CD4-positive, alpha-beta T cell treated with Interleukin-2 at 100 ng/mL for 4 hours (primary cell): Measurements from ENCODE around the gene SH3RF2.
"Not testable (repeated sequence)": the region's sequence is repeated elsewhere in the genome, so short reads cannot be mapped to it uniquely, and the experiment has no call there.

Experiments used
- DNase-seq: peaks from one replicate; pipeline ENCODE4 v3.0.0-alpha.2; 2020; ENCODE audit warnings: low spot score

Gene SH3RF2

DNA sequence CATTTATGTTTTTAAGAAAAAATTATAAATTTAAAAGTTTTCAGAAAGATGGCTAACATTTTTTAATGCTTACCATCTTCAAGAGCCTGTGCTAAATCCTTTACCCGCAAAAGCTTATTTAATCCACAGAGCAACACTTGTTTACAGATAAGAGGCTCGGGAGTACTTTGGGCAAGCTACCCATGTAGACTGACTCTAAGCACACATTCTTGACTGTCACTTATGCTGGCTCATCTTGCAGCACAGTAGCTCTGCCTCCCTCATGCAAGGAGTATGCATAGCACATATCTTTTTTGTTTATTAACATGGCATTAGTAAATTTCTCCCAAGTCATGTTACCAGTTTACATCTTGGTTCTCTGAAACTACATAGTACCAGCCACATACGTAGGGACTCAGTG lies 14.7 kb downstream of the SH3RF2 start:
- no peak for DNase-seq

DNA sequence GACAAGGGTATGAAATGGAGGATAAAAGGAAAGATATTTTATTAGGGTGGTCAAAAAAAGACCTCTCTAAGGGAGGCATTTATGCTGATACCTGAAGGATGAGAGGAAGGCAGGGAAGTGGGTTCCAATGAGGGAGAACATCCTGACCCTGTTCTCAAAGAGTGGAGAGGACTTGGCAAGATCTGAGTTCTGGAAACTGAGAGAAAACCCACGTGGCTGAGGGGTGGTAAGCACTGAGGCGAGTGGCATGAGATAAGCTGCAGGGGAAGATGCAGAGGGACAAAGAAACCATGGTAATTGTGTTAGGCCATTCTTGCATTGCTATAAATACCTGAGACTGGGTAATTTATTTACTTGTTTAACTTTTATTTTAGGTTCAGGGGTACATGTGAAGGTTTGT lies 16.8 kb downstream of the SH3RF2 start:
- DNase-seq: no peak

DNA sequence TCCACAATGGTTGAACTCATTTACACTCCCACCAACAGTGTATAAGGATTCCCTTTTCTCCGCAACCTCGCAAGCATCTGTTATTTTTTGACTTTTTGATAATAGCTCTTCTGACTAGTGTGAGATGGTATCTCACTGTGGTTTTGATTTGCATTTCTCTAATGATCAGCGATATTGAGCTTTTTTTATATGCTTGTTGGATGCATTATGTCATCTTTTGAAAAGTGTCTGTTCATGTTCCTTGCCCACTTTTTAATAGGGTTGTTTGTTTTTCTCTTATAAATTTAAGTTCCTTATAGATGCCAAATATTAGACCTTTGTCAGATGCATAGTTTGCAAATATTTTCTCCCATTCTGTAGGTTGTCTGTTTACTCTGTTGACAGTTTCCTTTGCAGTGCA lies 17.8 kb downstream of the SH3RF2 start:
- not testable (repeated sequence) for DNase-seq

DNA sequence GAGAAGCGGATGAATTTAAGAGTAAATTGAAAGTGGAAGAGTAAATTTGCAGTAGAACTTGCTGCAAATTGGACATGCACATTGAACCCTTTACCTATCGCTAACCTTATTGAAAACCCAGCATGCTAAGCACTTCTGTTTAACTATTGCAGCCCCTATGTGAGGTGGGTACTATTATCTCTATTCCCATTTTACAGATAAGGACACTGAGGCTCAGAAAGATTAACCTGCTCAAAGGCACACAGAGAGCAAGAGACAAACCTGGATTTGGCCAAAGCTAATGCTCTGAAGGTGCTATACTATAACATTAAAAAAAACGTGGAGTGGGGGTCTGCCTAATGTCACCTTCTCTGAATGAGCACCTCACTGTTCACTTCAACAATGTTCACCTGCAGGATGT lies 21.0 kb downstream of the SH3RF2 start:
- no peak for DNase-seq

DNA sequence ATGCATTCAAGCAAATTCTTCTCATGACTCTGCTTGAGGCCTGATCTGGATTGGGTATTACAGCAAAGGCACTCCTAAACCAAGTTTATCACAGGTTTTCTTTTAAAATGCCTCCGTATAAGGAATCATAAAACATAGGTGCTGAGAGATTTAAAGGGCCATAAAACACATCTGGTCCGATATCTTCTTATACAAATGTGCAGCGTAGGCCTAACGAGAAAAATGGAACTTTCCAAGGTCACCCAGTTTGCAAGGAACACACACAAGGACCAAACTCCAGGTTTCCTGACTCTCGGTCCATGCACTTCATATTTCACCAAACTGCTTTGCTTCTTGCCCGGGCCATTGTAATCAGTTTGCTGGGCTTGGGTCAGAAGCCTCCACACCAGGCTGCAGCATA lies 22.1 kb downstream of the SH3RF2 start:
- DNase-seq: no peak

DNA sequence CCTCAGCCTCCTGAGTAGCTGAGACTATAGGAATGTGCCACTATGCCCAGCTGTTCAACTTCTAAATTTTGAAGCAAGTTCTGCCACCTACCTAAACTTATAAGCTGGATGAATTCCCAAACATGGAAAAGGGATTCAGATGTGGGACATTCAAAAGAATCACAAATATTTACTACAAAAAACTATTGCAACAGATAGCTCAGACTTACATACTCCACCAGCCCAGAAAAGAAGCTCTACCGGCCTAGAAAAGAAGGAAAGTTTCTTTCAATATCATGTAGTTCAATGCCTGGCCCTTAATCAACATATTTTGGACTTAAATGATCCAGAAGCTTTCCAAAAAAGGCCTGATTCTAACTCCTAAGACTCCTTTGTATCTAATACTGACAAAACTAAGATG lies 23.8 kb downstream of the SH3RF2 start:
- DNase-seq: no peak

DNA sequence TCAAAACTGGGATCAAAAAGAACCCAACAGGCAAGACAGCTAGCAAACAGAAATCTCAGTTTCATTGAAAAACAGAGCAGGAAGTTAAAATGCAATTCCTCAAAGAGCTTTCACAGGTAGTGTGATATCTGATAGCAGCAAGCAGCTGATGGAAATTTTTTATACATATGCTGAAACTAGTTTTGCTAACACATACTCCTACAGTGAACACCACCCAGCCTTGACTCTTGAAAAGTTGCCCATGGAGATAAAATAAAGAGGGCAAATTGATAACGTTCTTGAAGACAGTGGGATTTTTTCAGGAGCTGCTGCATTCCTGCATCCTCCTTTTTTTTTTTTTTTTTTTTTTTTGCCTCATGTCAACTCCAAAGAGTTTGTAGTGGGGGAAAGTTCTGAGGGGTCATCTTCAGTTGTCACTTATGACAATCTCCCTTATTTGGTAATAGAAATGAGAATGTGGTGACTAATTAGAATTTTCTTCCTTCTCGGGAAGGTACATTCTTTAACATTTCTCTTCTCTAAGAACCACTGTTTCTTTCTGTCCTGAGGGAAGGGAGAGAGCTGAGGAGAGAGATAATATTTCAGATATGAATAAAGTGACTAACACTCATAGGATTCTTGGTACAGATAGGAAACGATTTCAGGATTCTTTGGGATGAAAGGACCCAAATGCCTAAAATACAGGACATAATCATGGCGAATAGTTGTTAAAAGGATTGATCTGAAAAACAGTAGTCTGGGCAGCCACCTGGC lies 24.6 kb downstream of the SH3RF2 start:
- DNase-seq: no peak

DNA sequence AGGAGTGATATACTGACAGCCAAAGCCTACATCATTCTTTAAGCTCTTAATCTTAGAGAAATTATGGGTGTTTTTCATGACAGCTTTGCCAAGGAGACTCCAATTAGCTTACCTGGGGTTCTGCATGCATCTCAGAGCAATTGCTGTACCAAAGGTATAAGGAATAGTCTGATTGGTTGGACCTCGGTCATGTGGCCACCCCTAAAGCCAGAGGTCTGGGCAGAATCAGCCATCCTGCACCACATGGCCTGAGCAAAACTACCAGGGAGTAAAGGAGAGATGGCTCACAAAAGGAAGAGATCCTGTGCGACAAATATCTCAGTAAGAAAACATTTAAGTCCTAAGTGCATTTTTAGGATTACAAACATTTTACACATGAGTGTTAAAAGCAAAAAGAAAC lies 25.6 kb downstream of the SH3RF2 start:
- DNase-seq: no peak

DNA sequence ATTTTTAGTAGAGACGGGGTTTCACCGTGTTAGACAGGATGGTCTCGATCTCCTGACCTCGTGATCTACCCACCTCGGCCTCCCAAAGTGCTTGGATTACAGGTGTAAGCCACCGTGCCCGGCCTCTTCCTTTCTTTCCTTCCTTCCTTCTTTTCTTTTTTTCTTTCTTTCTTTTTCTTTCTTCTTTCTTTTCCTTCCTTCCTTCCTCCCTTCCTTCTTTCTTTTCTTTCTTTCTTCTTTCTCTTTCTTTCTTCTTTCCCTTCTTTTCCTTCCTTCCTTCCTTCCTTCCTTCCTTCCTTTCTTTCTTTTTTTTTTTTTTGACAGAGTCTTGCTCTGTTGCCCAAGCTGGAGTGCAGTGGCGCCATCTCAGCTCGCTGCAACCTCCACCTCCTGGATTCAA lies 27.6 kb downstream of the SH3RF2 start:
- DNase-seq: not testable (repeated sequence)

DNA sequence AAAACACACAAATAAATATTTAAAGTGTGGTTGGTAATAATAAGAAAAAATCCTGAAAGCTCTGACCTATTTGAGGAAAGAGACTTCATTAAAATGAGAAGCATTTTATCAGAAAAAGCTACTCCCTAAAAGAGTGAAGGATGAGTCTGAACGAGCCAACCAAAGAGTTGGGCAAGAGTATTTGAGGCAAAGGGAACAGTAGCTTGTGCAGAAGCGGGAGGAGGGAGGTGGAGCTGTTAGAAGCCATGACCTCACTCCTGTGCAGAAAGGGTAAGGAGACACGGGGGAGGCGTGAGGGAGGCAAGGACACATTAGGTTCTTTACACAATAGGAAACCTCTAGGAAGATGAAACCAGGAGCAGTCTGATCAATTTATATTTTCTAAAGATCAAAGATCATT lies 29.4 kb downstream of the SH3RF2 start:
- DNase-seq: no peak

DNA sequence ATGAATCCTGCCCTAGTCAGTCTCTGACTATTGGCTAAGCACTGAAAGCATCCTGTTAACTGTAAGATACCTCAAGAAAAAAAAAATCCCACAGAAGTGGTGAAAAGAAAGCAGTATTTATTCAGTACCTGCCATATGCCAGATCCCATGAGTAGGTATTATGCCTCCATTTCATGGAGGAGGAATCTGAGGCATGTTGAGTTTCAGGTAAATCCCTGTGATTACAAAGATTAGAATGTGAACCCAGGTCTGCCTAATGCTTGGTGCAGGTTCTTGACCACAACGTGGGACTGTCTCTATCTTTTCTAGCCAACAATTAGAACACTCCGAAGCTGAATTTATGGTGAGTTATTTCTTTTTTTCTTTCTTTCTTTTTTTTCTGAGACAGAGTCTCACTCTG lies 30.9 kb downstream of the SH3RF2 start:
- no peak for DNase-seq

DNA sequence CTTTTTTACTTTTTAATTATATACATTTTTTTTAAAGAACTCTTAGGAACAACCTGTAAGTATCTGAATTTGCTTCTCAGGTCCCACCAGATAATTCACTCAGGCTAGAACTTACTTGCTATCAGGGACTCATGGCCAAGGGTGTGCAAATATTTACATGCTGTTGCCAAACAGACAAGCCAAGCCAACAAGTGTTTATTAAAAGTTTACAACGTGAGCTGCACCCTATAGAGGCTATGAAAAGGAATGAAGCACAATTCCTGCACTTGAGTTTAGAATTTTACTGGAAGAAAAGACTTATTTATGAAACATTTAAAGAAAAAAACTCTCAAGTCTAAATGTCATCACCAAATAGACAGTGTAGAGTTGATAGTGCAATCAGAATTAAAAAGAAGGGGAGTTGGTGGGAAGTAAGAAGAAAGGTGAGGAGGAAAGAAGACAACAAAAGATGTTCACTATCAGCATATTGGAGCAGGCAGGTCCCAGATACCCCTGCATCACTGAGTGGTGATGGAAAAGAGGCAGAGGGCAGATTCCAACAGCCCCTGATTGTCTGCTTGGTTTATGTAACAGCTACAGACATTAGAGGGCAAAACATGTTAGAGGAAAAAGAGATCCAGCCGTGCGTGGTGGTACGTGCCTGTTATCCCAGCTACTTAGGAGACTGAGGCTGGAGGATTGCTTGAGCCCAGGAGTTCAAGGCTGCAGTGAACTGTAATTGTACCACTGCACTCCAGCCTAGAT lies 32.8 kb downstream of the SH3RF2 start:
- DNase-seq: no peak

DNA sequence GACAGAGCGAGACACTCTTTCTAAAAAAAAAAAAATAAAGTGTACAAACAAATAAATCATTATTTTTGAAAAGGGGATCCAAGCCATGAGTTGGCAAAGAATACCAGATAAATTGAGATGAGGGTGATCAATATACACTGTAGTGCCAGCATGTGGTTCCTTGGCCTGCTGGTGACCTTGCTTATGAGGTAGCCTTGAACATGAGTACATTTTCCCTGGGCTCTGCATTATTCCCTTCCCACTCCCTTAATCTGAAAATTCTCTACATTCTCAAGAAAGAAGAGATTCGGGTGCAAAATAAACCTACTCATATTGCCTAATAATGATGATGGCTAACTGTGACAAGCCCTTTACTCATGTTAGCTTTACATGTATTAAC lies 33.3 kb downstream of the SH3RF2 start:
- DNase-seq: no peak

DNA sequence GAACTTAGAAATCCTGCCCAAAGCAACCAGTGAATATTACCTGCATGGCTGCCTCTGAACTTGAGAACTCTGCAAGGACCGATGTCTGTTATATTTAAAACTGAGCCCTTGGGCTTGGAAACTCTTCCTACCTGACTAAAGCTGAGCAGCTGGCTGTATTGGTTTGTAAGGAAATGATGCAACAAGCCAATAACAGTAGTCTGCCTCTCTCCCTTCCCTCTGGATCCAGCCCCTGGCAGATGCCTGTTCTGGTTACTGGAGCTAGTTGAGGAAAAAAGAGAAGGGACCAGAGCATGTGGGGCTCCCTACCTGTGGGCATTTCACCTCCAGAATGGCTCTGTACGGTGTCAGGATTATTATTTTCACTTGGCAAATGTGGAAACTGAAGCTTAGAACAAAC lies 34.7 kb downstream of the SH3RF2 start:
- DNase-seq: no peak

DNA sequence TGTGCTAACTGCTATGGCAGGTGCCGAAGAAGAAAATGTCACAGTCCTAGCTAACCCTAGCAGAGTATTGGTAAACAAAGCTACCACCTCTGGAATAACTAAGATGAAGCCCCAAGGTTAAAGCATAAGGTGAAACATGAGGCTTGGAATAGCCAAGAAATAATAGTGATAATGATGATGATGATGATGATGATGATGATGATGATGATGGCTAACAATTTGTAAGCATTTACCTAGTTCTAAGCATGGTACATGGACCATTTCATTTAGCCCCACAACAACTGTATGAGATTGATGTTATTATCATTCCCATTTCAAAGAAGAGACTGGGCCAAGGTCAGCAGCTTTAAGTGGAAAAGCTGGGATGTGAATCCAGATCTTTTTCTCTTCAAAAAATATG lies 35.3 kb downstream of the SH3RF2 start:
- no peak for DNase-seq

DNA sequence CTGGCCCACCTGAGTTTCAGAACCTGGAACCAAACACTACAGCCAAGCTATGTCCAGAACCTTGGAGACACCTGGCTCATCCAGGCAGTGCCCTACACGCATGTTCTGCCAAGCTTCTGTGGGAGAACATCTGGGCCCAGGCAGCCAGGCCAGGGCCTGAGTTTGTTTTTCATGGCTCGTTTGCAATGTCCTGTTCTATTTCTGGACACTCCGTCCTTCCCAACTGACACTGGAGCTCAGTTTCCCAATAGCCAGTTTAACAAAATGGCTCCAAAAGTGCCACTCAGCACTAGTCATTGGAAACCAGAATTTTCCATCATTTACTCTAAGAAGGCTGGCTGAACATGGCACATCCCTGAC lies 38.6 kb downstream of the SH3RF2 start:
- DNase-seq: no peak

DNA sequence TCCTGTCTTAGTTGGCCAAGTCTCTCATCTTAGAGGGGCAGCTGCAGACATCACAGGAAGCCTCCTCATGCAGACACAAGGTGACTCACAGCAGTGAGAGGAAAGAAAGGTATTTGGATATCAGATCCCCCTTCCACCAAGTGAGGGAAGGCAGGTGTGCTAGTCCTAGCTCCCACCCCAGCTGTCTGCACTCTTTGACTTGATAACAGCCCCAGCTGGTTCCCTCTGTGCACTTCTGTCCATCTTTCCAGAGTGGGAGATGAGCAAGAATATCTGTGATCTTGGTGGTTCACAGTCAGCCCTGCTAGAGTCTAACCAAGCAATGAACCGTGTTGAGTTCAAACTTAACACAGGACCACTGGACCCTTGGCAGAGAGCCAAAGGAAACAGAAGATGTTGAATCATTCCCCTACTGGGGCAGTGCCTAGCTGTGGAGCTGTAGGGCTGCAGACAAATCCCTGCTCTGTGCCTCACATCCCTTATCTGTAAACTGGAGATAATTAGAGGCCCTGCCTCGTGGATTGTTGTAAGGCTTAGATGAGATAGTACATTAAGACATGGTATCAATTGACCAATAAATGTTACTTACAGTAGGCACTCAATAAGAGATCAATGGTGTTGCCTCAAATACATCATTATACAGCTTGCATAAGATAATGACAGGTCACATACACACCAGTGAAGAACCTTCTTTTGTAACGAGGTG lies 39.1 kb downstream of the SH3RF2 start:
- DNase-seq: no peak

DNA sequence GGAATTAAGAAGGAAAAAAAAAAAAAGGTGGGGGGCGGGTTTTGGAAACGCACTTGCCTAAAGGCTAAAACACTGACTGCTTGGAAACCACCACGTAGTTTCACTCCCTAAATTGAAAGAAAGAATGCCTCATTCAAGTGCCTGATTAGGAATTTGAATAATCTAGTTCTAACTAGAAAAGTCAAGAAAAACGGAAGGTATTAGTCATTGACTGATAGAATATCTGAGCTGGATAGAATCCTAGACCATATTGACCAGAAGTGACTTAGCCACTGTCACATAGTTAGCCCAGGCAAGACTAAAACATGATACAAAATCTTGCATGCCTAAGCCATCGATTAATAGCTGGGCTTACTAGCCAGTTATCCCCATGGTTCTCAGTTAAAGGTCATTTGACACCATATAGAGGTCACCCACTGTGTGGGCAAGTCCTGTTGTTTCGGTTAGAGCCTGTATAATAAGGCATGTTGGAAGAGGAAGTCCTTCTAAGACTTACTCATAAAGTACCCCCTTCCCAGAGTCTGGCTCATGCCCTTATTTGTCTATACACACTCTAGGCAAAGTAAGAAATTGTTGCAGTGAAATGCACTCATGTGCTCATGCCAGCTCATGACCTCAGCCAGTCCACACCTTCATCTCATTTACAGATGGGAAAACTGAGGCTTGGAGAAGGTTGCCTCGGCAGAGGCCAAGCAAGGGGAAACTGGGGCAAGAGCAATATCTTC lies 40.2 kb downstream of the SH3RF2 start:
- no peak for DNase-seq

DNA sequence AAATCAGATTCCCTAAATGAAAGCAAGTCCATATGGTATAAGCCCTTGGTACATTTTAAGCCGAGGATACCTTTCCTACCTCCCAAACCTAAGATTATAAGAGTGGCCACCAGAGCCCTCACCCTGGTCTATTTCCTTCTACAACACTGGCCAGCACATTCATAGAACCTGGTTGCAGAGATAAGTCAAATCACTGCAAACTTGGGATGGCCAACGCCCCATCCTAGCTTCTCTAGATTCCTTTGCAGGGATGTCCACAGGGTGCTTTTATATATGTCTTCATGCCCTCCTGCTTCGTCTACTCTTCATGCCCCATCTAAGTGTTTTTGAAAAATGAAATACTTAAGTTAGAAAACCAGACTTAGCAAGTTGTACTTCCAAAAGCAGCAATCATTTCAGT lies 41.8 kb downstream of the SH3RF2 start:
- no peak for DNase-seq

DNA sequence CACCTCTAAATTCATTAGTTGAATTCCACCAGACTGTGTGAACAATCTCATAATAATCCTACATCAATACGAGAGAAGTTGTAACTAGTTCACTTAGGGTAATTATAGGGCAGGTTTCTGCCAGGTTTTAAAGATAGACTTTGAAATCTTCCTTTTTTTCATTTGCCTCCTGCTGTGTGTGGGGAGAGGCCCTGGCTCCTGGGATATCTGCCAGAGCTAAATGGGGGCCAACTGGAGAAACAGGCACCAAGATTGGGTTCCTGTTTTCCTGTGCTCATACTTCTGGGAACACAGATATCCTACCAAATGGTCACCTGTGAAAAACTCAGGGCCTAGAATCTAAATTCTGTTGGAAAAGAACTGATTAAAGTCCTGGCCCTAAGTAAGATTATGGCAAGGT lies 42.3 kb downstream of the SH3RF2 start:
- DNase-seq: no peak

DNA sequence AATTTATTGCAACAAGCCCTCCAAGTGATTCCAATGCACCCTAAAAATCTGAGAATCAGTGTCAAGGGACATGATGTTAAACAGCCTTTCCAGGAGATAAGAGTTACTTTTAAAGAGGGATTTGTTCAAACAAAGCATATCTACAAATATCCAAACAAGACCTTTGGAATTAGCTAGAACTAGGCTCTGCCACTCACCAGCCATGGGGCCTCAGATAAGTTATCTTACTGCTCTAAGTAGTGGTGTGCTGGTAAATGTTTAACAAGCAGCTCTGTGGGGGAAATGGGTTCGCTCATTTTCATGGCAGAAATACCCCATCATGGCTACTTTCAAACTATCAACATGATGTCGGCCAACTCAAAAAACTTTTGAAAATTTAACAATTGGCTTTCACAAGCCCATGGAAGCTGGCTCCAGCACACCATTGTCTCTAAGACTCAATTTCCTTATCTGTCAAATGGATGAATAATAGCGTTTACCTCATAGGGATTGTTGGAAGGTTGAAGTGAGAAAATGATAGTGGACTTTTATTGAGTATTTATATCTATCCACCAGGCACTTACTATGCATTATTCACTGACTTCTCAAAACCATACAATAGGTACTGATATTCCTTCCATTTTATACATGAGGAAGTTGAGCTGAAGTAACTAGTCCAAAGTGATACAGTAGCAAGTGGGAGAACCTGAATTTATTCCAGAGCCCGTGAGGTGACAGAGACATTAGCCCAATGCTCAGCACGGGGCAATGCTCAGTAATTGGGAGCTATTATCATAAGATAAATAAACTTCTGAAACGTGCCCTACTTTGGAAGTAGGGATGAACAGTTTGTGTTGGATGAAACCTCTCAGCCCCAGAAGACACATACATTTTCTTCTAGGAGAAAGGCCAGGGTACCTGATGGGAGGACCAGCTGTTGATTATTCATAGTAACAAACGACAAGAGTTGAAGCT lies 43.2 kb downstream of the SH3RF2 start:
- DNase-seq: no peak

DNA sequence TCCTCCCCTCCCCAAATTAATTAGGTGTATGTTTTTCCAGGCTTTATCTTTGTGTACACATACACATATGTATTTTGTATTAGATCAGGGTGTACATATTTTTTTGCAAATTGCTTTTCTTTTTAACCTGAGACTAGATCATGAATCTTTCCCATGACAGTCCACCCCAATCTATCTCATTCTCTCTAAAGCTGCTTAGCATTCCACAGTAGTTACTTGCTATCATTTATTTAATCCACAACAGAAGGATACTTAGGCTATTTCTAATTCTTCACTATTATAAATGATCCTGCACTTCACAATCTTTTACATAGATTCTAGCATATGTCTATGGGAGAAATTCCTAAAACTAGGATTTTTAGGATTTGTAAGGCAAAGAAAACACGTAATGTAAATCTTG lies 43.9 kb downstream of the SH3RF2 start:
- no peak for DNase-seq
